Cardiac muscle cell (in vitro differentiated cells and primary cell): Measurements from ENCODE around the gene PRRT1. TPM values are rescaled to one million over a fixed set of nuclear protein-coding genes. Genes with fewer than 3 reads are reported as not detected.
A peak's percentile ranks its signal among the peaks of the same experiment; 100 is the strongest.

ENCODE experiments used
- DNase-seq, 2 donors: peaks; one replicate each; pipeline versions ENCODE4 v3.0.0 to v3.0.0-alpha.2; 2010 to 2017; ENCODE audit warnings: low read depth in 1 of 2, low spot score in 1 of 2
- H3K27ac ChIP-seq: fragments of 200-600 bp; sonication (generic); 2 replicates; pipeline ENCODE4 v1.5.1; 2016
- H3K27me3 ChIP-seq: fragments of 200-600 bp; sonication (generic); 2 replicates; pipeline ENCODE4 v1.6.0; 2016; ENCODE audit warnings: control low read depth
- H3K36me3 ChIP-seq: fragments of 200-600 bp; sonication (generic); 2 replicates; pipeline ENCODE4 v1.5.1; 2016; ENCODE audit warnings: control low read depth
- H3K4me1 ChIP-seq: fragments of 200-600 bp; sonication (generic); 2 replicates; pipeline ENCODE4 v1.8.1; 2017; ENCODE audit warnings: low read depth, mild to moderate bottlenecking, mixed run types
- H3K4me3 ChIP-seq: fragments of 200-600 bp; sonication (generic); 2 replicates; pipeline ENCODE4 v1.5.1; 2016; ENCODE audit warnings: mild to moderate bottlenecking
- H3K9me3 ChIP-seq: fragments of 200-600 bp; sonication (generic); 2 replicates; pipeline ENCODE4 v1.5.1; 2017; ENCODE audit warnings: low read depth, mild to moderate bottlenecking, control low read depth
- CTCF ChIP-seq: IDR thresholded peaks from 2 replicates; pipeline ENCODE4 v1.5.1; 2012; ENCODE audit warnings: low read depth, mild to moderate bottlenecking, low read length
- polyA plus RNA-seq: library from polyadenylated mRNA; unstranded; fragments of >200 nt; fragmentation: Nextera tagmentation; extraction: Ambion mirVana; gene quantifications from 2 replicates; pipeline ENCODE4 v1.2.1, GENCODE V29; 2016
- total RNA-seq: library from RNA; depleted of rRNA; stranded (reverse); fragments of >200 nt; gene quantifications from 2 replicates; pipeline ENCODE4 v1.2.3, GENCODE V29; 2016

Gene PRRT1
- total and polyA plus RNA-seq, 2 experiments from 2014 or later, result 4.4 to 4.9 TPM

- Histone ChIP-seq H3K27ac (peak overlapping the region; percentile 93), H3K27me3 (no peaks in the 10 kb centered on the region), H3K36me3 (no peaks in the 10 kb centered on the region), H3K9me3 (no peaks in the 10 kb centered on the region), H3K4me3 (peak overlapping the region; percentile 37), H3K4me1 (no peaks in the 10 kb centered on the region)
- peak in 1 of 2 donors; percentile 51 for DNase-seq
- TF ChIP-seq CTCF, result no peak
These were observed 45.2 kb upstream of the PRRT1 start for GRCh38 chr6:32196682-32197616.

- peak overlapping the region; percentile 37 for H3K4me3 ChIP-seq
These were observed 44.4 kb upstream of the PRRT1 start for GRCh38 chr6:32195902-32196681.

GRCh38 chr6:32195652-32195901 lies 43.8 kb upstream of the PRRT1 start:
- Histone ChIP-seq H3K4me3 (peak overlapping the region; percentile 37), H3K27ac (peak overlapping the region; percentile 93), H3K4me1 (no peaks in the 10 kb centered on the region), H3K36me3 (no peaks in the 10 kb centered on the region), H3K27me3 (no peaks in the 10 kb centered on the region), H3K9me3 (no peaks in the 10 kb centered on the region)
- peak; percentile 100 for DNase-seq
- TF ChIP-seq CTCF, result peak; percentile 25

More at GRCh38 chr6:32195902-32196681, 44.4 kb upstream of the PRRT1 start:
- peak; percentile 76 to 98 for DNase-seq
- Histone ChIP-seq H3K36me3 (no peaks in the 10 kb centered on the region), H3K27me3 (no peaks in the 10 kb centered on the region), H3K9me3 (no peaks in the 10 kb centered on the region), H3K4me1 (no peaks in the 10 kb centered on the region), H3K27ac (peak overlapping the region; percentile 93)
- TF ChIP-seq CTCF, result no peak

GRCh38 chr6:32194825-32195651 lies 43.3 kb upstream of the PRRT1 start:
- peak; percentile 38 to 76 for DNase-seq

More at GRCh38 chr6:32194825-32195651, 43.3 kb upstream of the PRRT1 start:
- Histone ChIP-seq H3K27me3 (no peaks in the 10 kb centered on the region), H3K4me3 (peak overlapping the region; percentile 47), H3K4me1 (no peaks in the 10 kb centered on the region), H3K27ac (peak overlapping the region; percentile 98), H3K36me3 (no peaks in the 10 kb centered on the region), H3K9me3 (no peaks in the 10 kb centered on the region)
- TF ChIP-seq CTCF, result peak; percentile 64
